Activated CD4-positive, alpha-beta memory T cell treated with anti-CD3 and anti-CD28 coated beads, Interleukin-2, amount 10 ng/mL, durations not matched to agents 7 days and 5 days (primary cell): Measurements from ENCODE around the gene PLD1. TPM values are rescaled to one million over a fixed set of nuclear protein-coding genes. Genes with fewer than 3 reads are reported as not detected.

Source experiments
- CTCF ChIA-PET: fragments of 350-600 bp; sonication (Branson Sonifier 250); formaldehyde crosslinking; loops from one replicate; lab custom pipeline; 2021; ENCODE audit warnings: antibody characterized with exemption, inconsistent platforms; lab: Charles Lee
- POLR2A ChIA-PET: fragments of 350-600 bp; sonication (Branson Sonifier 250); formaldehyde crosslinking; loops from one replicate; lab custom pipeline; 2021; ENCODE audit warnings: antibody characterized with exemption; lab: Charles Lee
- DNase-seq: peaks from one replicate; pipeline ENCODE4 v3.0.0-alpha.2; 2020
- H3K27ac Mint-ChIP-seq: one replicate; pipeline ENCODE4 v1.8.0; 2021; ENCODE audit warnings: mild to moderate bottlenecking, mixed read lengths
- H3K27me3 Mint-ChIP-seq: one replicate; pipeline ENCODE4 v1.8.0; 2021; ENCODE audit warnings: mixed read lengths
- H3K36me3 Mint-ChIP-seq: one replicate; pipeline ENCODE4 v1.8.0; 2021; ENCODE audit warnings: low read depth, mixed read lengths
- H3K4me1 Mint-ChIP-seq: one replicate; pipeline ENCODE4 v1.8.0; 2021; ENCODE audit warnings: mixed read lengths
- H3K4me3 Mint-ChIP-seq: one replicate; pipeline ENCODE4 v1.8.0; 2021; ENCODE audit warnings: mild to moderate bottlenecking, mixed read lengths
- H3K9me3 Mint-ChIP-seq: one replicate; pipeline ENCODE4 v1.8.0; 2021; ENCODE audit warnings: mixed read lengths
- total RNA-seq, 2 experiments: library from RNA; stranded (reverse); gene quantifications; one replicate each; pipeline ENCODE4 v1.2.3, GENCODE V29; 2021

The PLD1 gene
- total RNA-seq, 2 experiments from 2014 or later: 3.1 to 4.1 TPM

GRCh38 chr3:171680726-171681411, 129.4 kb downstream of the PLD1 start:
- H3K27me3 Mint-ChIP-seq: peaks cover 20% of the 10 kb centered on the region
- no peak for DNase-seq
- H3K4me3 Mint-ChIP-seq: no peak overlapping the region
- no peaks in the 10 kb centered on the region for H3K9me3 Mint-ChIP-seq
- H3K27ac Mint-ChIP-seq: no peak overlapping the region
- no peaks in the 10 kb centered on the region for H3K4me1 Mint-ChIP-seq
- ChIA-PET POLR2A (no interaction called here), CTCF (no interaction called here)
- no peaks in the 10 kb centered on the region for H3K36me3 Mint-ChIP-seq

GRCh38 chr3:171678971-171679492, 131.3 kb downstream of the PLD1 start:
- Mint-ChIP-seq H3K36me3 (no peaks in the 10 kb centered on the region), H3K9me3 (no peaks in the 10 kb centered on the region), H3K4me1 (no peaks in the 10 kb centered on the region), H3K27ac (no peak overlapping the region), H3K4me3 (no peak overlapping the region), H3K27me3 (peaks cover 18% of the 10 kb centered on the region)
- ChIA-PET POLR2A (no interaction called here), CTCF (no interaction called here)
- no peak for DNase-seq

DNA sequence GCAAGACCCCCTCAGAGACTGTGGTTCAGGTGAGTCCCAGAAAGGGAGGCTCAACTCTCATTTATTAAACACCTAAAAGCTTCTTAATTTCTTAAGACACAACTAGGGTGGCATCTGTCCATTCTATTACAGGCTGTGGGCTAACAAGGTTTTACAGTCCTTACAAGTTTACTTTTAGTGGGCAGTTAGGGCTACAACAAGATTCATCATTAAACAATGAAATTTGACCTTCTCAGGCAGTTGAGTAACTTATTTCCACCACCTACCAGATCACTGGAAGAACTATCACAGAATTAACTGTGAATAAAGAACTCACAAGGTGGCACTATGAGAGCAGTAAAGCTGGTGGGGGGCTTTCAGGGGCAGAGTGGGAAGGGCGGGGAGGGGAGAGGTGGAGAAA, 132.6 kb downstream of the PLD1 start:
- Mint-ChIP-seq H3K36me3 (no peaks in the 10 kb centered on the region), H3K27me3 (peaks cover 7% of the 10 kb centered on the region), H3K9me3 (no peaks in the 10 kb centered on the region), H3K27ac (no peak overlapping the region), H3K4me1 (no peaks in the 10 kb centered on the region), H3K4me3 (no peak overlapping the region)
- ChIA-PET POLR2A (no interaction called here), CTCF (no interaction called here)
- DNase-seq: no peak

GRCh38 chr3:171676601-171677175, 133.6 kb downstream of the PLD1 start:
- Mint-ChIP-seq H3K4me1 (no peaks in the 10 kb centered on the region), H3K9me3 (no peaks in the 10 kb centered on the region), H3K27me3 (peaks cover 3% of the 10 kb centered on the region), H3K36me3 (no peaks in the 10 kb centered on the region), H3K4me3 (no peak overlapping the region), H3K27ac (no peak overlapping the region)
- ChIA-PET CTCF (no interaction called here), POLR2A (no interaction called here)
- DNase-seq: no peak

DNA sequence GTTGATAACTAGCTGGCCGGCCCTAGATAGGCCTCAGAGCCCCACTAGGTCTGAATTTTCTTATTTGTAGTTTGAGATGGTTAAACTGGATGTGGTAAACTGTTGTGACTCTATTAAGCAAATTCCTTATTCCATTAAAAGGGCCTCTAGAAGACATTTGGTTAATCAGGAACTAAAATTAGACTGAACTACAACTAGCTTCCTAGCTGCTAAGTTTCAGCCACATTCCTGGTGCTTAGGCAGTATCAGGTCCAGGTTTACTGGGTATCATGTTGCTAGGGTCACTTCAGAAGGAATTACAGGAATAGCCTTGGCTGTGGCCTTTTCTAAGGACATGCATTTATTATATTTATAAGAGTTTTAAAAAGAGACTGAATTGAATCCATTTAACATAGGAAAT, 136.3 kb downstream of the PLD1 start:
- no peak for DNase-seq
- ChIA-PET POLR2A (no interaction called here), CTCF (no interaction called here)
- Mint-ChIP-seq H3K4me1 (no peaks in the 10 kb centered on the region), H3K36me3 (no peaks in the 10 kb centered on the region), H3K27ac (no peak overlapping the region), H3K4me3 (no peak overlapping the region), H3K27me3 (peaks cover 2% of the 10 kb centered on the region), H3K9me3 (no peaks in the 10 kb centered on the region)

- Mint-ChIP-seq H3K27ac (no peak overlapping the region), H3K27me3 (no peaks in the 10 kb centered on the region), H3K4me3 (no peak overlapping the region), H3K9me3 (no peaks in the 10 kb centered on the region), H3K36me3 (no peaks in the 10 kb centered on the region), H3K4me1 (no peaks in the 10 kb centered on the region)
- ChIA-PET CTCF (interaction anchor here (1.0 kb wide), 1 partner anchor 626 kb away, joined by 3 read pairs; no protein-coding TSS in a partner anchor), POLR2A (no interaction called here)
- DNase-seq: no peak
Measured at GRCh38 chr3:171672538-171672937, 137.7 kb downstream of the PLD1 start.

DNA sequence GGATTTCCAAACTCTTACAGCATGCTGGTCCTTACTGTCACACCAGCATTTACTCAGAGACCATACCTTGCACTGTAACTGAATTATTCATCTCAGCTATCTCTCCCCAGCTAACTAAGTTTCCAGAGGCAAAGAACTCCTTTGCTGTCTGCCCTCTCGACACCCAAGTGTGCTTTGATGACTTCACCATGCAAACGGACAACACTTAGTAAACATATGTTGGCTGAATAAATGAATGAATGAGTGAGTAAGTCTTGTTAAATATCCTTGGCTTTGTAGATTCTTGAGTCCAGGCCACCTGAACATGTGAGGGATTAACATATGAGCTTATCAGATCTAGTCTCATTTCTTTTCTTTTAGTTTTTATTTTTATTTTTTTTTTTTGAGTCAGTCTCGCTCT, 138.2 kb downstream of the PLD1 start:
- POLR2A ChIA-PET: no interaction called here
- H3K27me3 Mint-ChIP-seq: no peaks in the 10 kb centered on the region
- CTCF ChIA-PET: interaction anchor here (1.0 kb wide), 1 partner anchor 625 kb away, joined by 3 read pairs; no protein-coding TSS in a partner anchor
- H3K36me3 Mint-ChIP-seq: no peaks in the 10 kb centered on the region
- H3K27ac Mint-ChIP-seq: no peak overlapping the region
- no peak for DNase-seq
- H3K4me3 Mint-ChIP-seq: no peak overlapping the region
- H3K4me1 Mint-ChIP-seq: no peaks in the 10 kb centered on the region
- H3K9me3 Mint-ChIP-seq: no peaks in the 10 kb centered on the region

DNA sequence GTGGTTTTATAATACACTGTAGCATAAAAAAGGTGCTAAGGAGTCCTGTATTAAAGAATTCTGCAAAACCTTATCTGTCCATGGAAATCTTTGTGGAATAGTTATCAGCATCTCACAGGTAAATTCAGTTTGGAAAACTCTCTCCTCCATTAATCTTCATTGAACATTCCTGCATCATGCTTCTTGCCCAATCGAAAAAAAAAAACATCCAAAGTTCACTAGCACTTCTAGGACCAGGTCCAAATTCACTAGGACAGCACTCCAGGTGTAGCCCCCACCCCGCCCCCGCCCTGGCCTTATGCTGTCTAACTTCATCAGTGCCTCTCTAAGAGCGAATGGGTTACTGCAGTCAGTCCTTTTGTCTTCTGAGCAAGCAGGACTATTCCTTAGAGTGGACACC, 138.6 kb downstream of the PLD1 start:
- Mint-ChIP-seq H3K4me1 (no peaks in the 10 kb centered on the region), H3K4me3 (no peak overlapping the region), H3K27me3 (no peaks in the 10 kb centered on the region), H3K9me3 (no peaks in the 10 kb centered on the region), H3K27ac (no peak overlapping the region), H3K36me3 (no peaks in the 10 kb centered on the region)
- POLR2A ChIA-PET: no interaction called here
- DNase-seq: no peak
- CTCF ChIA-PET: interaction anchor here (1.0 kb wide), 1 partner anchor 625 kb away, joined by 3 read pairs; no protein-coding TSS in a partner anchor

DNA sequence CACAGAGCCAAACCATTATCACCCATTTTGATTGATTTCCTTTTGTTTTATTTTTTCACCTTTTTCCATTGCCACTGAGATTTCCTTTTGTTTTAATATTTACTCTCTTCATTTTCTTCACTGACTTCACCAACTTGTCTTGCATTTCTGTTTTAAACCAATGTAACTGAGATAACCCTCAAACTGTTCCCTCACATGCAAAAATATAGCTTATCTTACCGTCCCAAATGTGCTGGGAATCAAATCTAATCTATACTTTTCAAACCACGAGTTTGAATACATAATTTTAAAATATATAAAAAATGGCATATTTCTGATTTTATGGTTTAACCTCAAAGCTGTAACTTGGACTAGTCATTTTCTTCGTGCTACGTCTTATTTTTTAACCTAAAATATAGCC, 143.8 kb downstream of the PLD1 start:
- H3K4me3 Mint-ChIP-seq: no peak overlapping the region
- ChIA-PET POLR2A (no interaction called here), CTCF (no interaction called here)
- H3K9me3 Mint-ChIP-seq: no peaks in the 10 kb centered on the region
- no peaks in the 10 kb centered on the region for H3K4me1 Mint-ChIP-seq
- H3K27ac Mint-ChIP-seq: no peak overlapping the region
- no peaks in the 10 kb centered on the region for H3K36me3 Mint-ChIP-seq
- H3K27me3 Mint-ChIP-seq: peaks cover 1% of the 10 kb centered on the region
- no peak for DNase-seq

DNA sequence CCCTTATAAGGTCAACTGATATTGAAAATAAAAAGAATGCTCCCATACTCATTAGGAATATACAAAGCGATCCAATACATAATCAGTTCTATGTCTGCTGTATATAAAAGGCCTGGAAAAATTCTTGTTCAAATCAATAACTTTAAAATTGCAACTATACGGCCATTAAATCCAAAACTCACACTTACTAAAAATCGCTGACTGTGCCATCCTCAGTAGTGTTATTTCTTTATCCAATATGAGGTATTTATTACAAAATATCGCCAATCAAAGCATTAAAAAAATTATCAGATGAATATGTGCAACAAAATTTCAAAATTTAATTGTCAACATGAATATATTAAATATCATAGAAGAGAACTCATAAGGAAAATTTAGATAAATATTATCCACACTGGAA, 146.5 kb downstream of the PLD1 start:
- peaks cover 3% of the 10 kb centered on the region for H3K27me3 Mint-ChIP-seq

GRCh38 chr3:171661484-171661883, 148.8 kb downstream of the PLD1 start:
- Mint-ChIP-seq H3K27me3 (peaks cover 3% of the 10 kb centered on the region), H3K27ac (no peak overlapping the region), H3K4me1 (no peaks in the 10 kb centered on the region), H3K36me3 (no peaks in the 10 kb centered on the region), H3K4me3 (no peak overlapping the region), H3K9me3 (no peaks in the 10 kb centered on the region)
- ChIA-PET CTCF (no interaction called here), POLR2A (no interaction called here)
- no peak for DNase-seq

More for the DNA sequence above, 146.5 kb downstream of the PLD1 start:
- Mint-ChIP-seq H3K4me1 (no peaks in the 10 kb centered on the region), H3K9me3 (no peaks in the 10 kb centered on the region), H3K36me3 (no peaks in the 10 kb centered on the region), H3K27ac (no peak overlapping the region), H3K4me3 (no peak overlapping the region)
- DNase-seq: no peak
- ChIA-PET CTCF (interaction anchor here (0.7 kb wide), 1 partner anchor 120 kb away, joined by 3 read pairs; no protein-coding TSS in a partner anchor), POLR2A (no interaction called here)

- Mint-ChIP-seq H3K27ac (no peak overlapping the region), H3K4me1 (no peaks in the 10 kb centered on the region), H3K4me3 (no peak overlapping the region), H3K27me3 (peaks cover 3% of the 10 kb centered on the region), H3K36me3 (no peaks in the 10 kb centered on the region), H3K9me3 (no peaks in the 10 kb centered on the region)
- ChIA-PET POLR2A (no interaction called here), CTCF (no interaction called here)
- no peak for DNase-seq
Measured at GRCh38 chr3:171660188-171660587, 150.1 kb downstream of the PLD1 start.

GRCh38 chr3:171658841-171659240, 151.4 kb downstream of the PLD1 start:
- CTCF ChIA-PET: no interaction called here
- no peak overlapping the region for H3K4me3 Mint-ChIP-seq

More at GRCh38 chr3:171658841-171659240, 151.4 kb downstream of the PLD1 start:
- Mint-ChIP-seq H3K27ac (no peak overlapping the region), H3K4me1 (no peaks in the 10 kb centered on the region), H3K27me3 (peaks cover 3% of the 10 kb centered on the region), H3K36me3 (no peaks in the 10 kb centered on the region), H3K9me3 (no peaks in the 10 kb centered on the region)
- POLR2A ChIA-PET: no interaction called here
- DNase-seq: no peak
